Amniotic stem cell (primary cell): Measurements from ENCODE around the gene TMEM121.

Source experiments
- DNase-seq: peaks from one replicate; lab custom pipeline; 2025; lab: John Stamatoyannopoulos, UW

TMEM121 gene

GRCh38 chr14:105498430-105499255, 27.7 kb upstream of the TMEM121 start:
- DNase-seq: no peak

- DNase-seq: no peak
Measured at GRCh38 chr14:105499256-105500035, 26.9 kb upstream of the TMEM121 start.

- DNase-seq: no peak
Measured at GRCh38 chr14:105500036-105500725, 26.2 kb upstream of the TMEM121 start.

GRCh38 chr14:105500726-105501101, 25.7 kb upstream of the TMEM121 start:
- DNase-seq: no peak

DNA sequence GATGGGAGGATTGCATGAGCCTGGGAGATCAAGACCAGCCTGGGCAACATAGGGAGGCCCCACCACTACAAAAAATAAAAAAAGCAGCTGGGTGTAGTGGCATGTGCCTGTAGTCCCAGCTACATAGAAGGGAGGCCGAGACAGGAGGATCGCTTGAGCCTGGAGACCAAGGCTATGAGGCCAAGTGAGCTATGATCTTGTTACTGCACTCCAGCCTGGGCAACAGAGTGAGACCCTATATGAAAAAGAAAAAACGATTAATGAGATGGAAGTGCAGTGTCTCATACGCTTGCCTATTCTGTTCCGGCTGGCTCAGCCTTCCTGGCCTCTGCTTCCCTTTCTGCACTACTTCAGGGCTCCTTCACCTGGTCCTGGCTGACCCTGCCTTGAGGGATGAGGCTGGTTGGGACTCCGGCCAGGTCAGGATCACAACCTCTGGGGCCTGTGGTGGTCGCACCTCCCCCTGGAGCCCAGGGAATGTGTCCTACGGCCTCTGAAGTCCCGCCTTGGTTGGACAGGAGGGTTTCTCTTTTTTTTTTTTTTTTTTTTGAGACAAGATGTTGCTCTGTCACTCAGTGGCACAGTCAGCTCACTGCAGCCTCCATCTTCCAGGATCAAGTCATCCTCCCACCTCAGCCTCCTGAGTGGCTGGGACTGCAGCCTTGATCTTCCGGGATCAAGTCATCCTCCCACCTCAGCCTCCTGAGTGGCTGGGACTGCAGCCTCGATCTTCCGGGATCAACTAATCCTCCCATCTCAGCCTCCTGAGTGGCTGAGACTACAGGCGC, 24.7 kb upstream of the TMEM121 start:
- DNase-seq: no peak

GRCh38 chr14:105502446-105503295, 23.7 kb upstream of the TMEM121 start:
- no peak for DNase-seq

GRCh38 chr14:105503296-105503640, 23.1 kb upstream of the TMEM121 start:
- no peak for DNase-seq

DNA sequence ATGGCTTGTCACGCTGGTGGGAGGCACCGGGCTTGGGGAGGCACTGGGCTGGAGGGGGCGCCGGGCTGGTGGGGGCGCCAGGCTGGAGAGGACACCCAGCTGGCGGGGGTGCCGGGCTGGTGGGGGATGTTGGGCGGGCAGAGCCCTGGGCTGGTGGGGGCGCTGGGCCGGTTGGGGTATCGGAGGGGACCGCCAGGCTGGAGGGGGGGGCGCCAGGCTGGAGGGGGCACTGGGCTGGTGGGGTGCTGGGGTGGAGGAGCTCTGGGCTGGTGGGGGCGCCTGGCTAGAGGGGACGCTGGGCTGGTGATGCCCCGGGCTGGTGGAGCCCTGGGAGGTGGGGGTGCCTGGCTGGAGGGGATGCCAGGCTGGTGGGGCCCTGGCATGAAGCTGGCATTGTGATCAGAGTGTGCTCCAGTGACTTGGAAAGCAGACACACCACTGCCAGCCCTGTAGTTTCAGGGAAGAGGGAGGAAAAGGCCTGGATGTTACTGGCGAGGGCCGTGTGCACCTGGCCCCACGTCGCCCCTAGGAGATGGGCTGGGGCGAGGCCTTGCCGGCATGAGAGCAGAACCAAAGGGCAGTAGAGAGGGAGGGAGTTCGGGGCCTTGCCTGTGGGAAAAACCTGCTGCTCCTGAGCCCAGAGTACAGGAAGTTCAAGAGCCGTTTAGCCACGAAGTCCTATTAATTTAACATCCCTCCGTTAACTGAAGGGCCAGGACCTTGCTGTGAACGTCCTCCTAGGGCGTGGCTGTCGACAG, 22.3 kb upstream of the TMEM121 start:
- no peak for DNase-seq

DNA sequence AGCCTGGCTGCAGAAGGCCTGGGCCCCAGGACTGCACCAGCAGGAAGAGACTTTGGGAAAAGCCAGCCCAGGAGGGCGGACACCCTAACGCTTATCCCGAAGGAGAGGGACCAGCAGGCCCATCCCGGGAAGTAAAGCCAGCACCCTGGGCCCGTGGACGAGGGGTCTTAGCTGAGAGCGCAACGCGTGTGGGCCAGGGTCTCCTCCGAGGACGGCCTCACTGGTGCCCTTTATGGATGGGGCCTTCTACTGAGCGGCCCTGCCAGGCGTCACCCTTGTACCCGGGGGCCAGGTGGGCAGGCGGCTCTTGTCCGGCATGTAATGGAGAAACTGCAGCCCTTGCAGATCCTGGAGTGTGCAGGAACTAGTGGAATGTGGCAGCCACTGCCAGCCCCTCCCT, 21.3 kb upstream of the TMEM121 start:
- no peak for DNase-seq

DNA sequence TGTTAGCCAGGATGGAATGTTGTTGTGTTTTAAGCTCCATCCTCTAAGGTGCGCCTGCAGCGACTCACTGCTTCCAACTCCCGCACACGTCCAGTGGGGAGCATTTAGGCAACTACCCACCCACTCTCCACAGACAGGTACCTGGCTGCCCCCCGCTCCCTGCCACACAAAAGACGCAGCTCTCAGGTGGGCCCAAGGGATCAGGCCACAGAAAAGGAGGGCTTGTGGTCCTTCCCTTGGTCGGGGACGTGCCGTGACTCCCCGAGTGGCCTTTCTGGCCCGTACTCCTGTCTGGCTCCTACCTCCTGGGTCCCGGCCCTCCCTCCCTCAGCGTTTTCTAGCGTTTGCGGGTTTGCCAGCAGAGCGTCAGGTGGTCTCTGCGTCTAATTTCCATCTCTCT, 19.1 kb upstream of the TMEM121 start:
- DNase-seq: no peak

GRCh38 chr14:105508069-105508468, 18.3 kb upstream of the TMEM121 start:
- DNase-seq: no peak

- no peak for DNase-seq
Measured at GRCh38 chr14:105508601-105509000, 17.8 kb upstream of the TMEM121 start.

DNA sequence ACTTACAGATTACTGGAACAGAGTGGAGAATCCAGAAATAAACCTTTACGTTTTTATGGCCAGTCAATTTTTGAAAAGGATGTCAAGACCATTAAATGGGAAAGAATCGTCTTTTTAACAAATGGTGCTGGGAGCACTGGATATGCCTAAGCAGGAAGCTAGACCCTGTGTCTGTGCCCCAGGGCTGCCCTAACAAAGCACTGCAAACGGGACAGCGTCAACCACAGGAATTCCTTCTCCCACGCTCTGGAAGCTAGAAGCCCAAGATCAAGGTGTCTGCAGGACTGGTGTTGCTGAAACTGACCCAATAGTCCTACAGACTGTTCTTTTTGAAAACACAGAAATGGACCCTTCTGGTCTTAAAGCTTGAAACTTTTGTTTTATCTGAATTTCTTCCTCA, 9.3 kb upstream of the TMEM121 start:
- no peak for DNase-seq

GRCh38 chr14:105519946-105520698, 6.3 kb upstream of the TMEM121 start:
- DNase-seq: no peak

- no peak for DNase-seq
Measured at GRCh38 chr14:105525326-105525725, 1.1 kb upstream of the TMEM121 start.

DNA sequence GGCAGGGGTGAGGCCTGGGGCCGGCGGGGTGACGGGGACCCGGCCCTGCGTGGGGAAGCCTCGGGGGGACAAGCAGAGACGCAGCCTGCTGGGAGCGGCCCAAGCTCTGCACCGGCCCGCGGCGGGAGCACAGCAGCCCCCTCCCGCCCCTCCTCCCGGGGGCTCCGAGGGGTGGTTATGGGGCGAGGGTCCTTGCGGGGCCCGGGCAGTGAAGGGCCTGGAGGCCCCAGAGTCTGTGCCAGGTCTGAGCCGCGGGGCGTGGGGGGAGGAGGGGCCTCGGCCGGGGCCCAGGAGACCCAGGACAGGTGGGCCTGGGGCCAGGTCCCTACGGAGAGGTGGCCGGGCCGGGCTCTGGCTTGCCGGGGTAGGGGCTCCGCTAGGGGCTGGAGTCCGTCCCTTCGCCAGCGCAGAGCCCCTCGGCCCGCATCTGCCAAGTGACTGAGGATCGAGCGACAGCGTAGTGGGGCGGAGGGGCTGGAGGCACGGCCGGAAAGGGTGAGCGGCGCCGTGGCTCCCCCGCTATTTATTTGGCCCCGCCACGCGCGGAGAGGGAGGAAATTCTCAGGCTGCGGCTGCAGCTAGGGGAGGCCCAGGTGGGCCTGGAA, 495 bp downstream of the TMEM121 start:
- DNase-seq: no peak

DNA sequence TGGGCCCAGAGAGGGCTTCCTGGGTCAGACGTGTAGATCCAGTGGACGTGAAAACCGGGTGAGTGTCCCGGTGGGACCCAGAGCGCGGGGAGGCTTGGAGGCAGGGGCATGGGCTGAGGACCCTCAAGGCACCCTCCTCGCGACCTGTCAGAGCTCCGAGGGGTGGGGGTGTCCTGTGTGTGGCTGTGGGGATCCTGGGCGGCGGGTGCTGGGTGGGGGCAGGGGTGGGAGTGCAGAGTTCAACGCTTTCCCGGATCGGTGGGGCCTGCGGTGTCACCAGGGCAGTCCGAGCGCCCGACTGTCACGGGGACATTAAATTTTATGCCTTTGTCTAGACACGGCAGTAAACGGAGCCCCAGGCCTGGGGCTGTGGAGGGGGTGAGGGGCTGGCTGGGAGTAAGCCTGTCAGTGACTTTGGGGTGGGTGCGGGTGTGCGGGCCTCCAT, 1.0 kb downstream of the TMEM121 start:
- DNase-seq: no peak

GRCh38 chr14:105527826-105528585, 1.6 kb downstream of the TMEM121 start:
- no peak for DNase-seq
